Lower leg skin (tissue), 4 donors: ENCODE data around the gene DSN1. TPM values are rescaled to one million over a fixed set of nuclear protein-coding genes. Genes with fewer than 3 reads are reported as not detected.

Experiments
- total RNA-seq, 4 donors: library from RNA; depleted of rRNA; stranded (reverse); fragments of >200 nt; gene quantifications; one replicate each; pipeline ENCODE4 v1.1.0, GENCODE V29; 2016

Gene DSN1
- total RNA-seq, 4 donors from 2014 or later: 7.9 to 11.6 (median 9.0) TPM

Other genes starting within 250 kb of the DSN1 start
- gene MYL9, start 232.2 kb downstream of the DSN1 start, total RNA-seq: 10 to 100 TPM; 14.9 to 69.9 (median 36.3) TPM
- gene TGIF2, start 200.2 kb downstream of the DSN1 start, total RNA-seq: 10 to 100 TPM in 2 of 4 donors, 1 to 10 TPM in 2; 6.5 to 10.5 (median 9.5) TPM
- gene RAB5IF, start 168.0 kb downstream of the DSN1 start, total RNA-seq: 10 to 100 TPM; 57.3 to 75.5 (median 61.3) TPM
- under 1 TPM in 3 of 4 donors, not detected in 1; 0.23 to 0.52 (median 0.52) TPM for gene SLA2, start 127.6 kb downstream of the DSN1 start, total RNA-seq
- 10 to 100 TPM; 16.6 to 21.8 (median 19.8) TPM for gene NDRG3, start 27.7 kb downstream of the DSN1 start, total RNA-seq
- gene TLDC2, start 102.4 kb upstream of the DSN1 start, total RNA-seq: under 1 TPM in 2 of 4 donors, not detected in 2; 0.42 to 0.58 TPM
- 100 to 1,000 TPM in 1 of 4 donors, 10 to 100 TPM in 3; 29.4 to 109 (median 38.3) TPM for gene SAMHD1, start 177.9 kb upstream of the DSN1 start, total RNA-seq